HUES6 (cell line): ENCODE measurements around the gene IRS2.

Experiments
- H3K27ac ChIP-seq: 2 replicates; pipeline ENCODE4 v1.7.0; 2013; ENCODE audit warnings: low read depth, mild to moderate bottlenecking, low read length, inconsistent platforms
- H3K27me3 ChIP-seq: 2 replicates; pipeline ENCODE4 v1.6.1; 2013; ENCODE audit warnings: low read length; ENCODE audit not compliant: control insufficient read depth, insufficient read depth
- H3K36me3 ChIP-seq: 2 replicates; pipeline ENCODE4 v1.6.1; 2013; ENCODE audit warnings: low read length; ENCODE audit not compliant: control insufficient read depth, insufficient read depth
- H3K4me1 ChIP-seq: 2 replicates; pipeline ENCODE4 v1.6.1; 2013; ENCODE audit warnings: low read length; ENCODE audit not compliant: control insufficient read depth, insufficient read depth
- H3K4me3 ChIP-seq: 2 replicates; pipeline ENCODE4 v1.5.1; 2013; ENCODE audit warnings: low read depth, low read length
- H3K9ac ChIP-seq: one replicate; pipeline ENCODE4 v1.6.1; 2013; ENCODE audit warnings: mild to moderate bottlenecking, low read length
- H3K9me3 ChIP-seq: 2 replicates; pipeline ENCODE4 v1.6.1; 2013; ENCODE audit warnings: low read depth, low read length; ENCODE audit not compliant: control insufficient read depth, insufficient read depth

IRS2 gene

GRCh38 chr13:109718726-109719125 is 67.7 kb downstream of the IRS2 start:
- H3K36me3 ChIP-seq = no peaks in the 10 kb centered on the region
- peaks cover 5% of the 10 kb centered on the region; the same call in 1 of the 2 replicates for H3K4me1 ChIP-seq
- H3K4me3 ChIP-seq = no peak overlapping the region
- H3K9me3 ChIP-seq = no peaks in the 10 kb centered on the region
- H3K9ac ChIP-seq = no peak overlapping the region
- no peaks in the 10 kb centered on the region for H3K27me3 ChIP-seq
- H3K27ac ChIP-seq = no peak overlapping the region

DNA sequence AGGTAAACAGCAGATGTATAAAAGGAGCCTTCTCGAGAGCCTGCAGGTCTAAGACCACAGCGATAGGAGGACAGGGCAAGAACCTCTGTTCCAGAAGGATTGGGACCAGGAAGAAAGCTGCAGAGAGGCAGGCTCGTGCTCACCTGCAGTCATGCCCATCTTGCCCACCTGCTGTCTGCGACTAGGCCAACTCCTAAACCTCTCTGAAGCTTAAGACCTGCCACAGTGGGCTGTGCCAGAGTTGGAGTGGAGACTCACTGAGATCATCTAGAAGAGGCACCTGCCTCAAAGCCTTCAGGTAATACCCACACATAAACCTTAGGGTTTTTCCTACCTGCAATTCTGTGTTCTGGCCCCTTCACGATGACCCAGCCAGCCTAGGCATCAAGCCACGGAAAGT is 68.7 kb downstream of the IRS2 start:
- Histone ChIP-seq H3K36me3 (no peaks in the 10 kb centered on the region), H3K9ac (no peak overlapping the region), H3K4me1 (peaks cover 5% of the 10 kb centered on the region; the same call in 1 of the 2 replicates), H3K27me3 (no peaks in the 10 kb centered on the region), H3K9me3 (no peaks in the 10 kb centered on the region), H3K27ac (no peak overlapping the region), H3K4me3 (no peak overlapping the region)

DNA sequence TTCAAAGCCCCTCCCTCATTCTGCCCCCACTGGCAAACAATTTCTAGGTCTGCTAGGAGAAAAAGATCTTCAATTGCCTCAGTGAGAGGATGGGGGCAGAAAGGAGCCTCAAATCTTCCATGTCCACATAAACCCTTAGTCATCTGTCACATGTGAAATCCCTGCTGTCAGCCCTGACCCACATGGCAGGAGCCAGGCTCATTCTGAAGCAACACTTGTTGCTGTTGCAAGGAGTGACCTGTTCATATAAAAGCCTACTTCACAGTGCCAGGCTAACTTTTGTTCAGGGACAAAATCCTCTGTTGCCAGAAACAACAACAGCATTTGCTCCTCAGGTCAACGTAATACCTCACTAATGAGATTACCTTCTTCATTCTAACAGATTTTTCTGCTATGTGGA is 70.5 kb downstream of the IRS2 start:
- no peak overlapping the region for H3K9ac ChIP-seq
- H3K27me3 ChIP-seq = no peaks in the 10 kb centered on the region
- no peak overlapping the region for H3K4me3 ChIP-seq
- H3K36me3 ChIP-seq = no peaks in the 10 kb centered on the region
- peaks cover 6% of the 10 kb centered on the region; the same call in 1 of the 2 replicates for H3K4me1 ChIP-seq
- H3K9me3 ChIP-seq = no peaks in the 10 kb centered on the region
- H3K27ac ChIP-seq = no peak overlapping the region

GRCh38 chr13:109713681-109714080 is 72.7 kb downstream of the IRS2 start:
- Histone ChIP-seq H3K9ac (no peak overlapping the region), H3K9me3 (peaks cover 3% of the 10 kb centered on the region; the same call in 1 of the 2 replicates), H3K4me1 (peaks cover 6% of the 10 kb centered on the region; the same call in 1 of the 2 replicates), H3K27me3 (no peaks in the 10 kb centered on the region), H3K4me3 (no peak overlapping the region), H3K36me3 (no peaks in the 10 kb centered on the region), H3K27ac (no peak overlapping the region)

DNA sequence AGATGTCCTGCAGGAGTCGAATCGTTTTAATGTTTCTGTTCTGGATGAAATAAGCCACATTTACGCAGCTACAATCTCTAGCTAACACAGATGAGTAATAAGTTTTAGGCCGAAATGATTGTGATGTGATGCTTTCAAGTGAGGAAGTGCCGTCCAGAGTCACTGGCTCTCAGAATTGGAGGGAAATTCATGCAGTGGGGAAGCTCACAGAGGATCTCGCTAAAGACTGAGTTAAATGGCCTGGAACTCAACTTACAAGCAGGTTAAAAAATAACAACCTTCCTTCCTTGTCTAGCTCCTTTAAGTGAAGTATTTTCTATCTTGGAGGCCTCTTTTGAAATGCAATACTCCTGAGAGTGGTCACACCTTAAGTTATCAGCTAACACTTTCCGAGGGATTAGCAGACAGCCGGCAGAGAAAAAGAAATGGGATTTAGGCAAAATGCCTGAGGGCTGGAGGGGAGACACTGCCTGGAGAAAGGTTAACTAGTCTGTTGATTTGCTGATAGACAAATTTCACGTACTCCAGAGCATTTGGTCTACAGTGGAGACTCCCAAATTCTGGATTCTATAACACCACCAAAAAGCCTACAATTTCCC is 74.2 kb downstream of the IRS2 start:
- H3K4me1 ChIP-seq = peaks cover 9% of the 10 kb centered on the region; the same call in 1 of the 2 replicates
- no peaks in the 10 kb centered on the region for H3K36me3 ChIP-seq
- H3K9ac ChIP-seq = no peak overlapping the region
- H3K4me3 ChIP-seq = no peak overlapping the region
- H3K27ac ChIP-seq = no peak overlapping the region
- H3K9me3 ChIP-seq = peaks cover 3% of the 10 kb centered on the region; the same call in 1 of the 2 replicates
- no peaks in the 10 kb centered on the region for H3K27me3 ChIP-seq

GRCh38 chr13:109707742-109708617 is 78.4 kb downstream of the IRS2 start:
- Histone ChIP-seq H3K27ac (no peak overlapping the region), H3K4me1 (peaks cover 11% of the 10 kb centered on the region; the same call in 1 of the 2 replicates), H3K4me3 (no peak overlapping the region), H3K9ac (no peak overlapping the region), H3K27me3 (no peaks in the 10 kb centered on the region), H3K36me3 (no peaks in the 10 kb centered on the region), H3K9me3 (peaks cover 17% of the 10 kb centered on the region)

DNA sequence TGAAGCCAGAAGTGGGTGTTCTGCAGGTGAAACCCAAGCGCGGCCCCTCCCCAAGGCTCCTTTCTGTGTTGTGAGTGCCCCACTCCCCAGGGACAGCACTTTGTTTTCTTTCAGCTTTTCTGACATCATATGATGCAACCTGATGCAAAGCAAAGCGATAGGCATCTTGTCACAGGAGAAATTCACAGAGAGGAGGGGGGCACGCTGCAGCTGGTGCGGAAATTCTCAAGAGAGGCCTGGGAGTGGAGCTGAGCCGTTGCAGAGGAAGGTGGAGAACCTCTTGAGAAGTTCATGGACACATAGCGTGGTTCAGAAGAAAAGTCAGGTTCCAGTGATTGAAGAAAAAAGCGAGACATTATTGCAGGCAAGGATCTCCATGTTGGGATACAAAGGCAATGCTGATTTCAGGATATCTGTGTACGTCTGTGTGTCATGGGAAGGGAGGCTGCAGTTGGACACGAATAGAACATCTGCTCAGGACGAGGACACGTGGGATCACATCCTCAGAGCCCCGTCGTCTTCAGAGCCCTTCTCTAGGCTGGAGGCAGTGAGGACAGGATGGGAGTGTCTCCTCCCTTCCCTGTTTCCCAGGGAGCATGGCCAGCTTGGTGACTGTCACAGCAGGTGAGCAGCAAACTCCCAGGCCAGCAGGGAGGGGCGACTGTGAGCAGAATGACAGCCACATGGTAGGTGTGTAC is 79.2 kb downstream of the IRS2 start:
- Histone ChIP-seq H3K4me3 (no peak overlapping the region), H3K4me1 (peaks cover 8% of the 10 kb centered on the region; the same call in 1 of the 2 replicates), H3K36me3 (no peaks in the 10 kb centered on the region), H3K9me3 (peaks cover 17% of the 10 kb centered on the region), H3K27me3 (no peaks in the 10 kb centered on the region), H3K27ac (no peak overlapping the region), H3K9ac (no peak overlapping the region)

DNA sequence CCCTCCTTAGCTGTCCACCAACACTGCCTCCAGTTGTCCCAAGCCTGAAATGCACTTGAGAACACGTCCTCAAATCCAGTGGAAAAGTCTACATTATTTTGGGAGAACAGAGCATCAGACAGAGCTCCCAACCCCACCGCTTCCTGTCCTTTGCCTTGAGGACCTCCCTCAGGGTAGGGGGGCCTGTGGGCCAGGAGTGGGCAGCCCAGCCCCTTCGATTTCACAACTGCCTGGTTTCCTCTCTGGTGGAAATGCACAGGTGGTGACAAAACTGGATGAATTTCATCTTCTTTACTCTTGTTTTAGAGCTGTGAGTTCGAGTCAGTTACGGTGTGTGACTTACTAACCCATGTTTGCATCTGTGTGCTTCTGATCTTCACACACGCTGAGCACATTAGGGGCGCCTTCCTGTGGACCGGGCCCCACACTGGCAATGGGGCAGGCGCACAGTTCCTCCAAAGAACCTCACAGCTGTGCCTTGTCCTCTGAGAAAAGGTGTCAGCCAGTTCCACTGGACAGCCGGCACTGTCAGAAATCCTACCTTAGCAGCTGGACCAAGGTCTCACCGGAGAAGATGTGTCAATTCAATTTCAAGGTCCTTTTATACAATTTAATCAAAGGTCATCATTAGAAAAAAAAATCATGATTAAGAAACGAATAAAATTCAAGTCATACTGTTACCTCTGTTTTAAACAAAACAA is 80.2 kb downstream of the IRS2 start:
- Histone ChIP-seq H3K9me3 (peaks cover 17% of the 10 kb centered on the region), H3K9ac (no peak overlapping the region), H3K4me3 (no peak overlapping the region), H3K27me3 (no peaks in the 10 kb centered on the region), H3K27ac (no peak overlapping the region), H3K36me3 (no peaks in the 10 kb centered on the region), H3K4me1 (0 out of 2 replicates have a peak, but pooled peaks cover 4% of the 10 kb centered on the region)

DNA sequence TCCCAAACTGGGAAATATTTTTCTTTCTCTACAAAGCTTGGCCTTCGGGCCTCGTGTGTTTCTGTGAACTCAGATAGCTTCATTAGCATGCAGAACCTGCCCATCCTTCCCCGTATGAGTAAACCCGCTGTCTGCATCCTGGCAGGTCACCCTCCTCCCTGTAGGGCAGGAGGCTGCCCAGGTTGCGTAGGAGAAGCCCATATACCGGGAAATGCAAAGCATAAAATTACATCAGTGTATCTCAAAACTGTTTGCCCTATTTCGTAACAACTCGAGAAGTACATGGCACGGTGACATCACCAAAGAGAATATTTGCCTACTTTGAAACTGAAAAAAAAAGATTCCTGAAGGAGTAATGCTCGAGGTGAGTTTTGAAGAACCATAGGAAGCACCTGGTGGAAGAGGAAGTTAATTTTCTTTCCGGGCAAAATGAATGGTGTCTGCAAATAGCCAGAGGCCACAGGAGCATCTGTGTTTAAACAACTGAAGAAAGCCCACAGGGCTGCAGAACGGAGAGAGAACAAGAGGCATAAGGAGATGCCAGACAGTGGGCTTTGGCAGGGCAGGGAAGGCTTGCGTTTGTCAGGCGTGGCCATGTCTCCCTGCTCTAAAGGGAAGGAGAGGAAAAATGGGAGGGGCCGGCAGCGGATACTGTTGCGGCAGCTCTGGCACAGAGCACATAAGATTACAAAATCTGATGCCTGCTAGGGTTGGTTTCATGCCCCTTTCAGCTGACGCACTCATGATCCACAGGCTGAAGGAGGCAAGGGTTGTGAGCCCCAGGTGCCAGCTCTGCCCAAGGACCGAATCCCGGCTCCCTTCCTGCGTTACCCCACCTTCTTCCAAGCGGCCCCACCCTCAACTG is 81.4 kb downstream of the IRS2 start:
- Histone ChIP-seq H3K27ac (no peak overlapping the region), H3K27me3 (no peaks in the 10 kb centered on the region), H3K4me1 (0 out of 2 replicates have a peak, but pooled peaks cover 4% of the 10 kb centered on the region), H3K9me3 (peaks cover 17% of the 10 kb centered on the region), H3K9ac (no peak overlapping the region), H3K4me3 (no peak overlapping the region), H3K36me3 (no peaks in the 10 kb centered on the region)

DNA sequence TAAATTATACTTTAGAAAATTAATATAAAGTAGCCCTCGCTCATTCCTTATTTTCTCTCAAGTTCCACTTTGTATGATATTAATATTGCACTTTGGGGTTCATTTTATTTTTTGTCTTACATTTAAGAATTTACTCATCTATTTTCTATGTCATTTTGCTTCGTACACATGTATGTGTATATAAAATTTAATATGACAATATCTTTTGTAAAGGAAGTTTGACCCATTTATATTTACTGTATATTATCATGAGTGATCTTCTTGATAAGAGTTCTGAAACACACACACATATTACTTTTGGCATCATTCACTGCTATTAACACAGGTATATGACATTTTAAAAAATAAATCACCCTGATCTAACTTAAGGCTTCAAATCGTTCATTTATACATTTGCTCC is 83.1 kb downstream of the IRS2 start:
- Histone ChIP-seq H3K9me3 (peaks cover 14% of the 10 kb centered on the region), H3K27ac (no peak overlapping the region), H3K27me3 (no peaks in the 10 kb centered on the region), H3K4me1 (0 out of 2 replicates have a peak, but pooled peaks cover 4% of the 10 kb centered on the region), H3K4me3 (no peak overlapping the region), H3K36me3 (no peaks in the 10 kb centered on the region), H3K9ac (no peak overlapping the region)
